Cerebellar cortex (tissue), 1 donor: ENCODE data around the gene XIST.
"Not testable (repeated sequence)": the region's sequence is repeated elsewhere in the genome, so short reads cannot be mapped to it uniquely, and the experiment has no call there.

Source experiments
- DNase-seq: peaks from one replicate; pipeline ENCODE4 v3.0.0-alpha.2; 2015; ENCODE audit warnings: low spot score

Gene XIST

GRCh38 chrX:73852467-73852866 is at the start of gene XIST:
Gene XIST (minus strand): TSS chrX:73852714.
- DNase-seq: no peak

- not testable (repeated sequence) for DNase-seq
Observed at GRCh38 chrX:73898315-73898714, 45.8 kb upstream of the XIST start.

- not testable (repeated sequence) for DNase-seq
Observed at GRCh38 chrX:73892515-73893090, 40.1 kb upstream of the XIST start.

GRCh38 chrX:73882260-73882659 is 29.7 kb upstream of the XIST start:
- DNase-seq: not testable (repeated sequence)

GRCh38 chrX:73877687-73878086 is 25.2 kb upstream of the XIST start:
- no peak for DNase-seq

- no peak for DNase-seq
Observed at GRCh38 chrX:73876911-73877310, 24.4 kb upstream of the XIST start.

- DNase-seq: no peak
Observed at GRCh38 chrX:73868916-73869315, 16.4 kb upstream of the XIST start.

- DNase-seq: no peak
Observed at GRCh38 chrX:73867144-73867543, 14.6 kb upstream of the XIST start.

- DNase-seq: no peak
Observed at GRCh38 chrX:73863852-73864251, 11.3 kb upstream of the XIST start.

GRCh38 chrX:73863268-73863667 is 10.8 kb upstream of the XIST start:
- no peak for DNase-seq

GRCh38 chrX:73859622-73860021 is 7.1 kb upstream of the XIST start:
- no peak for DNase-seq

- peak; percentile 67 for DNase-seq
Observed at GRCh38 chrX:73855546-73855945, 3.0 kb upstream of the XIST start.

- no peak for DNase-seq
Observed at GRCh38 chrX:73852022-73852421, 492 bp downstream of the XIST start.

- no peak for DNase-seq
Observed at GRCh38 chrX:73851014-73852009, 1.2 kb downstream of the XIST start.

GRCh38 chrX:73850124-73851013 is 2.1 kb downstream of the XIST start:
- peak; percentile 2 for DNase-seq

GRCh38 chrX:73849073-73849472 is 3.4 kb downstream of the XIST start:
- no peak for DNase-seq

- no peak for DNase-seq
Observed at GRCh38 chrX:73847991-73848390, 4.5 kb downstream of the XIST start.

GRCh38 chrX:73847100-73847499 is 5.4 kb downstream of the XIST start:
- DNase-seq: no peak

GRCh38 chrX:73842541-73843234 is 9.8 kb downstream of the XIST start:
- no peak for DNase-seq

- DNase-seq: no peak
Observed at GRCh38 chrX:73841337-73841736, 11.2 kb downstream of the XIST start.

GRCh38 chrX:73840120-73840924 is 12.2 kb downstream of the XIST start:
- no peak for DNase-seq
